GM19240 (cell line): ENCODE results near the gene VPS39.
A peak's percentile ranks its signal among the peaks of the same experiment; 100 is the strongest.
"Not testable (repeated sequence)": the region's sequence is repeated elsewhere in the genome, so short reads cannot be mapped to it uniquely, and the experiment has no call there.

Experiments
- DNase-seq: peaks from one replicate; pipeline ENCODE4 v3.0.0; 2011; ENCODE audit warnings: low spot score; ENCODE audit not compliant: insufficient read length

VPS39 gene

GRCh38 chr15:42207674-42208579, at the start of gene VPS39:
VPS39 (minus strand) TSS chr15:42208304; CDS start chr15:42208153, 151 bp downstream.
- peak; percentile 81 for DNase-seq

GRCh38 chr15:42253300-42253699, 45.2 kb upstream of the VPS39 start:
- DNase-seq, result no peak

- no peak for DNase-seq
Observed at GRCh38 chr15:42240823-42241222, 32.7 kb upstream of the VPS39 start.

GRCh38 chr15:42239528-42240182, 31.6 kb upstream of the VPS39 start:
- no peak for DNase-seq

GRCh38 chr15:42233107-42233506, 25.0 kb upstream of the VPS39 start:
- no peak for DNase-seq

GRCh38 chr15:42232606-42233005, 24.5 kb upstream of the VPS39 start:
- DNase-seq, result no peak

GRCh38 chr15:42231088-42231487, 23.0 kb upstream of the VPS39 start:
- DNase-seq, result no peak

- DNase-seq, result not testable (repeated sequence)
Observed at GRCh38 chr15:42228981-42229380, 20.9 kb upstream of the VPS39 start.

GRCh38 chr15:42228036-42228435, 19.9 kb upstream of the VPS39 start:
- DNase-seq, result no peak

GRCh38 chr15:42226648-42227047, 18.5 kb upstream of the VPS39 start:
- no peak for DNase-seq

GRCh38 chr15:42220216-42220615, 12.1 kb upstream of the VPS39 start:
- DNase-seq, result no peak

GRCh38 chr15:42218953-42219592, 11.0 kb upstream of the VPS39 start:
- no peak for DNase-seq

- no peak for DNase-seq
Observed at GRCh38 chr15:42217568-42217967, 9.5 kb upstream of the VPS39 start.

- DNase-seq, result no peak
Observed at GRCh38 chr15:42215913-42216829, 8.1 kb upstream of the VPS39 start.

- DNase-seq, result no peak
Observed at GRCh38 chr15:42214600-42214999, 6.5 kb upstream of the VPS39 start.

- DNase-seq, result no peak
Observed at GRCh38 chr15:42213511-42213910, 5.4 kb upstream of the VPS39 start.

GRCh38 chr15:42210696-42211095, 2.6 kb upstream of the VPS39 start:
- DNase-seq, result no peak

- no peak for DNase-seq
Observed at GRCh38 chr15:42206406-42206805, 1.7 kb downstream of the VPS39 start.

- DNase-seq, result no peak
Observed at GRCh38 chr15:42203891-42204290, 4.2 kb downstream of the VPS39 start.

GRCh38 chr15:42202653-42203052, 5.5 kb downstream of the VPS39 start:
- no peak for DNase-seq

GRCh38 chr15:42201801-42202200, 6.3 kb downstream of the VPS39 start:
- no peak for DNase-seq
